ENCODE data around the gene KAZN. TPM values are rescaled to one million over a fixed set of nuclear protein-coding genes. Genes with fewer than 3 reads are reported as not detected.

KAZN gene
- total and polyA plus RNA-seq, 9 donors = 10.1 to 56.4 (median 27.9) TPM

- Histone ChIP-seq H3K27ac (no peak overlapping the region), H3K4me1 (ENCODE audit: insufficient read depth) (no peaks in the 10 kb centered on the region), H3K36me3 (no peaks in the 10 kb centered on the region), H3K4me3 (no peak overlapping the region), H3K27me3 (no peaks in the 10 kb centered on the region), H3K9me3 (no peaks in the 10 kb centered on the region)
- no peak for DNase-seq
- intact Hi-C loops (cut with DNase I) = no loop called here
- WGBS, 3 donors = 85 to 92% (median 85%) methylated on average over 7 of the region's 7 CpGs
- no peak for TF ChIP-seq POLR2A (IDR thresholded peaks at IDR 0.05)
- no peak for TF ChIP-seq CTCF (IDR thresholded peaks at IDR 0.05)
- no peak for TF ChIP-seq EP300 (IDR thresholded peaks at IDR 0.05)
Measured at GRCh38 chr1:14897997-14898645, 299.6 kb downstream of the KAZN start.

GRCh38 chr1:14899686-14900085 lies 301.2 kb downstream of the KAZN start:
- no peaks in the 10 kb centered on the region for H3K4me1 ChIP-seq (ENCODE audit: insufficient read depth)
- no peaks in the 10 kb centered on the region for H3K27me3 ChIP-seq
- intact Hi-C loops (cut with DNase I) = no loop called here
- 69 to 73% (median 73%) methylated on average over 11 of the region's 11 CpGs for WGBS, 3 donors
- TF ChIP-seq CTCF (IDR thresholded peaks at IDR 0.05) = no peak
- TF ChIP-seq POLR2A (IDR thresholded peaks at IDR 0.05) = no peak
- TF ChIP-seq EP300 (IDR thresholded peaks at IDR 0.05) = no peak
- DNase-seq = no peak
- no peak overlapping the region for H3K4me3 ChIP-seq
- no peaks in the 10 kb centered on the region for H3K36me3 ChIP-seq
- H3K27ac ChIP-seq = no peak overlapping the region
- no peaks in the 10 kb centered on the region for H3K9me3 ChIP-seq

GRCh38 chr1:14901371-14901954 lies 303.0 kb downstream of the KAZN start:
- Histone ChIP-seq H3K4me1 (ENCODE audit: insufficient read depth) (no peaks in the 10 kb centered on the region), H3K27me3 (no peaks in the 10 kb centered on the region), H3K9me3 (no peaks in the 10 kb centered on the region), H3K36me3 (no peaks in the 10 kb centered on the region), H3K27ac (no peak overlapping the region), H3K4me3 (no peak overlapping the region)
- intact Hi-C loops (cut with DNase I) = no loop called here
- WGBS, 3 donors = 57 to 61% (median 60%) methylated on average over 8 of the region's 8 CpGs
- TF ChIP-seq EP300 (IDR thresholded peaks at IDR 0.05) (no peak), CTCF (IDR thresholded peaks at IDR 0.05) (no peak), POLR2A (IDR thresholded peaks at IDR 0.05) (no peak)
- no peak for DNase-seq

GRCh38 chr1:14903922-14904321 lies 305.4 kb downstream of the KAZN start:
- Histone ChIP-seq H3K27me3 (no peaks in the 10 kb centered on the region), H3K4me3 (no peak overlapping the region), H3K36me3 (no peaks in the 10 kb centered on the region), H3K27ac (no peak overlapping the region), H3K4me1 (ENCODE audit: insufficient read depth) (no peaks in the 10 kb centered on the region), H3K9me3 (no peaks in the 10 kb centered on the region)
- TF ChIP-seq EP300 (IDR thresholded peaks at IDR 0.05) (no peak), POLR2A (IDR thresholded peaks at IDR 0.05) (no peak), CTCF (IDR thresholded peaks at IDR 0.05) (no peak)
- WGBS, 3 donors = 93 to 94% (median 93%) methylated on average over 13 of the region's 13 CpGs
- DNase-seq = no peak
- intact Hi-C loops (cut with DNase I) = no loop called here
